ENCODE results near the gene FUT8.

FUT8 gene

DNA sequence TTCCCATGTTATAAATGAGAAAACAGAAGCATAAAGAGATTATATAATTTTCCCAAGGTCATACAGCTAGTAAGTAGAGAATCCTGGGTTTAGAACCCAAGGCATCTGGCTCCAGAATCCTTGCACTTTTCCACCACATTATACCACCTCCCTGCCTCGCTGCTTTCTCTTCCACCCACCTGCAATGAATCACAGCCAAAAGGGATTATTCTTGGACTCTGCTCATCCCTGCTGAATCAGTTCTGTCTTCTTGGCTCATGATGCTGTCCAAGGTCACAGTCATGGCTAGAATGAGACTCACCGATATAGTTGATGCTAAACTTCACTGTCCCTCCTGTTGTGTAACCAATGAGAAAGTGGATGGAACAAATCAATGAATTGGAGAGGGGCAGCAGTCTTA is 356.6 kb downstream of the FUT8 start:
- TF ChIP-seq CREB1 (IDR thresholded peaks at IDR 0.05; ENCODE audit: low read depth) (no peak), TAF1 (IDR thresholded peaks at IDR 0.05; ENCODE audit: low read depth) (no peak), EP300 (IDR thresholded peaks at IDR 0.05; ENCODE audit: borderline replicate concordance) (no peak), TEAD4 (IDR thresholded peaks at IDR 0.05) (no peak), RAD21 (IDR thresholded peaks at IDR 0.05; ENCODE audit: low read depth) (no peak), CEBPB (IDR thresholded peaks at IDR 0.05) (no peak), ZBTB7A (IDR thresholded peaks at IDR 0.05; ENCODE audit: low read depth) (no peak), TCF12 (IDR thresholded peaks at IDR 0.05; ENCODE audit: low read depth) (no peak), EGR1 (IDR thresholded peaks at IDR 0.05) (no peak)
- TF ChIP-seq, protein P1, sequence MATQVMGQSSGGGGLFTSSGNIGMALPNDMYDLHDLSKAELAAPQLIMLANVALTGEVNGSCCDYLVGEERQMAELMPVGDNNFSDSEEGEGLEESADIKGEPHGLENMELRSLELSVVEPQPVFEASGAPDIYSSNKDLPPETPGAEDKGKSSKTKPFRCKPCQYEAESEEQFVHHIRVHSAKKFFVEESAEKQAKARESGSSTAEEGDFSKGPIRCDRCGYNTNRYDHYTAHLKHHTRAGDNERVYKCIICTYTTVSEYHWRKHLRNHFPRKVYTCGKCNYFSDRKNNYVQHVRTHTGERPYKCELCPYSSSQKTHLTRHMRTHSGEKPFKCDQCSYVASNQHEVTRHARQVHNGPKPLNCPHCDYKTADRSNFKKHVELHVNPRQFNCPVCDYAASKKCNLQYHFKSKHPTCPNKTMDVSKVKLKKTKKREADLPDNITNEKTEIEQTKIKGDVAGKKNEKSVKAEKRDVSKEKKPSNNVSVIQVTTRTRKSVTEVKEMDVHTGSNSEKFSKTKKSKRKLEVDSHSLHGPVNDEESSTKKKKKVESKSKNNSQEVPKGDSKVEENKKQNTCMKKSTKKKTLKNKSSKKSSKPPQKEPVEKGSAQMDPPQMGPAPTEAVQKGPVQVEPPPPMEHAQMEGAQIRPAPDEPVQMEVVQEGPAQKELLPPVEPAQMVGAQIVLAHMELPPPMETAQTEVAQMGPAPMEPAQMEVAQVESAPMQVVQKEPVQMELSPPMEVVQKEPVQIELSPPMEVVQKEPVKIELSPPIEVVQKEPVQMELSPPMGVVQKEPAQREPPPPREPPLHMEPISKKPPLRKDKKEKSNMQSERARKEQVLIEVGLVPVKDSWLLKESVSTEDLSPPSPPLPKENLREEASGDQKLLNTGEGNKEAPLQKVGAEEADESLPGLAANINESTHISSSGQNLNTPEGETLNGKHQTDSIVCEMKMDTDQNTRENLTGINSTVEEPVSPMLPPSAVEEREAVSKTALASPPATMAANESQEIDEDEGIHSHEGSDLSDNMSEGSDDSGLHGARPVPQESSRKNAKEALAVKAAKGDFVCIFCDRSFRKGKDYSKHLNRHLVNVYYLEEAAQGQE (IDR thresholded peaks at IDR 0.05; ENCODE audit: low read depth), result no peak
- TF ChIP-seq, protein P2, sequence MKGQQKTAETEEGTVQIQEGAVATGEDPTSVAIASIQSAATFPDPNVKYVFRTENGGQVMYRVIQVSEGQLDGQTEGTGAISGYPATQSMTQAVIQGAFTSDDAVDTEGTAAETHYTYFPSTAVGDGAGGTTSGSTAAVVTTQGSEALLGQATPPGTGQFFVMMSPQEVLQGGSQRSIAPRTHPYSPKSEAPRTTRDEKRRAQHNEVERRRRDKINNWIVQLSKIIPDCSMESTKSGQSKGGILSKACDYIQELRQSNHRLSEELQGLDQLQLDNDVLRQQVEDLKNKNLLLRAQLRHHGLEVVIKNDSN (IDR thresholded peaks at IDR 0.05), result no peak

DNA sequence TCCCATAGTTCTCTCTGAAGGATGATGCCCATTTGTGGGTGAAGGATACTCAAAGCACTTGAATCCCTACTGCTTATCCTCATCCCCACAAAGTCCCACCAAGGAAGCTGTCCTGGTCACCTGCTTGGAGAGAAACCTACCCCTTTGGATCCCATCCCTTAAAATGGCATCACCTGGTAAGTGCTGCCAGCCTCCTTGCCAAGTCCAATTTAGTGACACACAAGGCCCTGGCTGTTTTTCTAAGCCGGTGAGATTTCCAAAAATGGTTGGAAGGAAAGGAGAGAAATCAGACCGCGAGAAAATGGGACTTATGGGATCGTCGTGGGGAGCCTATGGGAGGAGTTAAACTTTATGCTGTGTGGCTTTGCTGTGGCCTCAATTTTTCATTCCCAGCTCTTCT is 358.2 kb downstream of the FUT8 start:
- no peak for TF ChIP-seq TEAD4 (IDR thresholded peaks at IDR 0.05)
- no peak for TF ChIP-seq YY1 (IDR thresholded peaks at IDR 0.05; ENCODE audit: low read depth)
- TF ChIP-seq TAF1 (IDR thresholded peaks at IDR 0.05; ENCODE audit: low read depth), result no peak
- TF ChIP-seq, protein P2 (IDR thresholded peaks at IDR 0.05), result no peak
- TF ChIP-seq, protein P1 (IDR thresholded peaks at IDR 0.05; ENCODE audit: low read depth), result no peak
- TF ChIP-seq EP300 (IDR thresholded peaks at IDR 0.05; ENCODE audit: borderline replicate concordance), result no peak
- TF ChIP-seq RAD21 (IDR thresholded peaks at IDR 0.05; ENCODE audit: low read depth), result no peak

DNA sequence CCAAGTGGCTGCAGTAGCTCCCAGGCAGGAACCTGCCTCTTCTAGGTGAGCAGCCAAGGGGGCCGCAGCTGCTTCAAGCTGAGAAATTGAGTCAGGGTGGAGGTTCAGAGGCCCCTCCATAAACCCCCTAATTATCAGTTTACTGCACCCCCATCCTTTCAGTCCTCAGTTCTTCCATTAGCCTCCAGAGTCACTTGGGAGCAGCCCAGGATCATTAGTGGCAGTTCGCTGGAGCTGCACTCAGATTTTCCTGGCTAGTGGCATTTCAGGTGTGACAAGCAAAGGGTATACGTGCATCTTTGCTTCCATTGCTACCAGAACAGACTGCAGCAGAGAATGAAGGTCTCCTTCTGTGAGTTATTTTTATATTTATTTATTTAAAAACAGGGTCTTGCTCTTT is 358.7 kb downstream of the FUT8 start:
- TF ChIP-seq, protein P1 (IDR thresholded peaks at IDR 0.05; ENCODE audit: low read depth), result no peak
- TF ChIP-seq YY1 (IDR thresholded peaks at IDR 0.05; ENCODE audit: low read depth) (no peak), TAF1 (IDR thresholded peaks at IDR 0.05; ENCODE audit: low read depth) (no peak), EGR1 (IDR thresholded peaks at IDR 0.05) (no peak), NFIC (IDR thresholded peaks at IDR 0.05) (no peak), ZBTB7A (IDR thresholded peaks at IDR 0.05; ENCODE audit: low read depth) (no peak), CREB1 (IDR thresholded peaks at IDR 0.05; ENCODE audit: low read depth) (no peak), TCF12 (IDR thresholded peaks at IDR 0.05; ENCODE audit: low read depth) (no peak), EP300 (IDR thresholded peaks at IDR 0.05; ENCODE audit: borderline replicate concordance) (no peak), CEBPB (IDR thresholded peaks at IDR 0.05) (no peak), RAD21 (IDR thresholded peaks at IDR 0.05; ENCODE audit: low read depth) (no peak), TEAD4 (IDR thresholded peaks at IDR 0.05) (no peak), FOXM1 (IDR thresholded peaks at IDR 0.05; ENCODE audit: borderline replicate concordance, low read depth) (no peak)
- TF ChIP-seq, protein P2 (IDR thresholded peaks at IDR 0.05), result no peak
- TF ChIP-seq, protein P3, sequence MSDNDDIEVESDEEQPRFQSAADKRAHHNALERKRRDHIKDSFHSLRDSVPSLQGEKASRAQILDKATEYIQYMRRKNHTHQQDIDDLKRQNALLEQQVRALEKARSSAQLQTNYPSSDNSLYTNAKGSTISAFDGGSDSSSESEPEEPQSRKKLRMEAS (IDR thresholded peaks at IDR 0.05), result no peak

DNA sequence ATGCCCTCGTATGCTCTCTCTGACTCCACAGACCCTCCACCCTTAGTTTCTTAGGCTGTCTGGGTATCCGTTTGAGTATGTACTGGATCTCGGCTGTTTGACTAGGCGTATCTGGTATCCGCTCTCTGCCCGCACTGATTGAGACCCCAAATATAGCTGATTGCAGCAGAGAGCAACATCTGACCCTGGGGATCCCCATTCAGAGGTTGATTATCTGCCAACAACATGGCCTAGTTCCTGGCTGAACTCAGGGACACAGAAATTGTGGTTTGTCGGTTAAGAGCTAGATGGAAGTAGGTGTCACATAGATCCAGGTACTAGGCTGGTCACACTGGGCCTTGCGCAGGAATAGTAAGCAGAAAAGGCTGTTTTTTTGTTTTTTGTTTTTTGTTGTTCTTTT is 359.9 kb downstream of the FUT8 start:
- TF ChIP-seq TCF12 (IDR thresholded peaks at IDR 0.05; ENCODE audit: low read depth), result no peak
- no peak for TF ChIP-seq TEAD4 (IDR thresholded peaks at IDR 0.05)
- TF ChIP-seq, protein P1 (IDR thresholded peaks at IDR 0.05; ENCODE audit: low read depth), result no peak
- TF ChIP-seq YY1 (IDR thresholded peaks at IDR 0.05; ENCODE audit: low read depth), result no peak
- no peak for TF ChIP-seq CEBPB (IDR thresholded peaks at IDR 0.05)
- no peak for TF ChIP-seq EP300 (IDR thresholded peaks at IDR 0.05; ENCODE audit: borderline replicate concordance)
- TF ChIP-seq, protein P2 (IDR thresholded peaks at IDR 0.05), result no peak
- no peak for TF ChIP-seq EGR1 (IDR thresholded peaks at IDR 0.05)
- no peak for TF ChIP-seq ZBTB7A (IDR thresholded peaks at IDR 0.05; ENCODE audit: low read depth)
- no peak for TF ChIP-seq TAF1 (IDR thresholded peaks at IDR 0.05; ENCODE audit: low read depth)
- no peak for TF ChIP-seq NFIC (IDR thresholded peaks at IDR 0.05)
- TF ChIP-seq CREB1 (IDR thresholded peaks at IDR 0.05; ENCODE audit: low read depth), result no peak
- TF ChIP-seq, protein P3 (IDR thresholded peaks at IDR 0.05), result no peak
- TF ChIP-seq FOXM1 (IDR thresholded peaks at IDR 0.05; ENCODE audit: borderline replicate concordance, low read depth), result no peak

Measured in Ishikawa (cell line).